ENCODE data around the gene NIM1K. TPM values are rescaled to one million over a fixed set of nuclear protein-coding genes. Genes with fewer than 3 reads are reported as not detected.

Gene NIM1K
- total and polyA plus RNA-seq, 5 experiments from 2014 or later, result 0.26 to 0.74 TPM; not detected in 3

DNA sequence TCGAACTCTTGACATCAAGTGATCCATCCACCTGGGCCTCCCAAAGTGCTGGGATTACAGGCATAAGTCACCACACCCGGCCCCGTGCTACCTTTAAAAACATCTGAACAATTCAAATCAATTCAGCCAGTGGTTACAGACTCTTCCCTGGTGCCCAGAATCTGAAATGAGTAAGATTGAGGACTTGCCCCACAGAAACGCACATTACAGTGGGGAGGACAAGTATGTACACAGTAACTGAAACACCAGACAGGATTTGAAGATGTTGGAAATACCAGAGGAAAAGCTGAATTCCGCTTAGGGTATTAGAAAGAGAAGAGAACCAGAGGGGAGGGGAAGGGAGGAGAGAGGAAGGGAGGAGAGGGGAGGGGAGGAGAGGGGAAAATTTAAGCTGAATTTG is 17.8 kb downstream of the NIM1K start:
- ATAC-seq, result no peak
- H3K9me3 Mint-ChIP-seq, result no peaks in the 10 kb centered on the region
- H3K27me3 Mint-ChIP-seq, result peaks cover 7 to 33% (median 10%) of the 10 kb centered on the region in 5 donors
- DNase-seq, result no peak
- POLR2A ChIA-PET, result no interaction called here
- H3K4me3 Mint-ChIP-seq, result no peak overlapping the region
- H3K36me3 Mint-ChIP-seq, result peaks cover 0 to 2% (median 0%) of the 10 kb centered on the region in 3 donors
- H3K4me1 Mint-ChIP-seq, result peaks cover 0 to 2% (median 0%) of the 10 kb centered on the region in 4 donors
- H3K27ac Mint-ChIP-seq, result no peak overlapping the region

DNA sequence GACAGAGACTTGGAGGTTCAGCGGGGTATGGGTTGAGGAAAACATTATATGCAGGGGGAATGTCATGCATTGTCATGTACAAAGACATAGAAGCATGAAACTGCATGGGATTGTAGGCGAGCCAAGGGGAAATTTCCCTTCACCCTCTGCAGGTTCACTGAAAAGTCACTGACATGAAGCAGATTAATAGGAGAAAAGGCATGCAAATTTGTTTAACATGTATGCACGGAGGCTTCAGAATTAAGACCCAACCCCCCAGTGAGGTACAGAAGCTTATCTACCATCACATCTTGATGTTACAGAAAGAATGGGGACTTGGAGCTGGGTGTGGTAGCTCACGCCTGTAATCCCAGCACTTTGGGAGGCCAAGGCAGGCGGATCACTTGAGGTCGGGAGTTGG is 18.5 kb downstream of the NIM1K start:
- Mint-ChIP-seq H3K27ac (peak overlapping the region in 1 of 10 donors; percentile 18), H3K9me3 (no peaks in the 10 kb centered on the region), H3K4me1 (peaks cover 0 to 2% (median 0%) of the 10 kb centered on the region in 4 donors), H3K36me3 (peaks cover 0 to 2% (median 0%) of the 10 kb centered on the region in 3 donors), H3K4me3 (no peak overlapping the region), H3K27me3 (peaks cover 7 to 33% (median 10%) of the 10 kb centered on the region in 5 donors)
- DNase-seq (no peak), ATAC-seq (no peak)
- POLR2A ChIA-PET, result no interaction called here

DNA sequence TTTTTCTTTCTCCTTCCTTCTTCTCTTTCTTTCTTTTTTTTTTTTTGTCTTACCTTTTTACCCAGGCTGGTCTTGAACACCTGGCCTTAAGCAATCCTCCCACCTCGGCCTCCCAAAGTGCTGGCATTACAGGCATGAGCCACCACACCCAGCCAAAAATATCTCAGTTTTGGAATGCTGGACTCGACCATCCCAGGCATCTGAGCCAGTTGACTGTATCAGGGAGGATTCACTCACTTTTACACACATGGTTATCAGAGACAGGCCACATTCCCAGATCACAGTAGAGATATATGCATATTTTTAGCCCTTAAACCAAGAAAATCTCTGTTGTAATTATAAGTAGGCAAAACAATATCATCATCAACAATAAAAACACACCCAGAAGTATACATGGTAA is 21.9 kb downstream of the NIM1K start:
- Mint-ChIP-seq H3K36me3 (peaks cover 0 to 3% (median 0%) of the 10 kb centered on the region in 3 donors), H3K4me1 (no peaks in the 10 kb centered on the region), H3K27me3 (peaks cover 0 to 18% (median 4%) of the 10 kb centered on the region in 5 donors), H3K9me3 (peaks cover 0 to 6% (median 0%) of the 10 kb centered on the region in 9 donors), H3K4me3 (no peak overlapping the region), H3K27ac (peak overlapping the region in 1 of 10 donors; percentile 65)
- POLR2A ChIA-PET, result interaction anchor here (0.6 kb wide), 2 partner anchors 14 to 16 kb away, joined by 3 read pairs; no protein-coding TSS in a partner anchor
- ATAC-seq, result no peak
- DNase-seq, result no peak

DNA sequence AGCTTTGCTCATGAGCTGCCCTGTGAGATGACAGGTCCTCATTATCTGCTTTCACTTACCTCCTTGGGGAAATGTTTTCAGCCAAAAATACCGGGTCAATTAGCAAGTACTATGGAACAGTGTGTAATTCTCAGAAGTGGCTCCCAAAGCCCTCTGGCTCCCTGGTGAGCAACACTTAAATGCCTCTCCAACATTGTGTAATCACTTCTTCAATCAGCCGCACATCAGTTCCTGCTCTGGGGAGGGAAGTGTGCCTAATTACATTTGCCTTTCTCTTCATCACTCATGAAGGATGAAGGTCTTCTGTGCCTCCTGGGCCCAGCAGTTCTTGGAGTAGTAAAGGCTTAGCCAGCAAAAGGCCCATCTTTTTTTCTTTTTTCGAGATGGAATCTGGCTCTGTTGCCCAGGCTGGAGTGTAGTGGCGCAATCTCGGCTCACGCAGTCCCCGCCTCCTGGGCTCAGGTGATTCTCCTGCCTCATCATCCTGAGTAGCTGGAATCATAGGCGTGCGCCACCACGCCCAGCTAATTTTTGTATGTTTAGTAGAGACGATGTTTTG is 23.1 kb downstream of the NIM1K start:
- peaks cover 0 to 3% (median 0%) of the 10 kb centered on the region in 3 donors for H3K36me3 Mint-ChIP-seq
- no peak overlapping the region for H3K4me3 Mint-ChIP-seq
- H3K27me3 Mint-ChIP-seq, result peaks cover 0 to 13% (median 2%) of the 10 kb centered on the region in 5 donors
- ATAC-seq (no peak), DNase-seq (no peak)
- no peak overlapping the region for H3K27ac Mint-ChIP-seq
- POLR2A ChIA-PET, result no interaction called here
- peaks cover 0 to 6% (median 0%) of the 10 kb centered on the region in 9 donors for H3K9me3 Mint-ChIP-seq
- H3K4me1 Mint-ChIP-seq, result no peaks in the 10 kb centered on the region

DNA sequence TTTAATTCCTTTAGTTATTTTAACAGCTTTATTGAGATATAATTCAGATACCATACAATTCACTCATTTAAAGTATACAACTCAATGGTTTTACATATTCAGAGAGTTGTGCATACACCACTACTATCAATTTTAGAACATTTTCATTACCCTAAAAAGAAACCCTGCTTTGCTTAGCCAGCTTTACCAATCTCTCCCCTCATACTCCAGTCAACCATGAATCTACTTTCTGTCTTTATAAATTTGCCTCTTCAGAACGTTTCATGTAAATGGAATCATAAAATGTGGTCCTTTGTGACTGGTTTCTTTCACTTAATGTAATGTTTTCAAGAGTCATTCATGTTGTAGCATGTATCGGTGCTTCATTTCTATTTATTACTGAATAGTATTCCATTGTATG is 24.9 kb downstream of the NIM1K start:
- peaks cover 0 to 6% (median 0%) of the 10 kb centered on the region in 9 donors for H3K9me3 Mint-ChIP-seq
- no peaks in the 10 kb centered on the region for H3K4me1 Mint-ChIP-seq
- peaks cover 0 to 2% (median 0%) of the 10 kb centered on the region in 5 donors for H3K27me3 Mint-ChIP-seq
- H3K27ac Mint-ChIP-seq, result no peak overlapping the region
- ATAC-seq (no peak), DNase-seq (no peak)
- H3K4me3 Mint-ChIP-seq, result no peak overlapping the region
- peaks cover 0 to 3% (median 0%) of the 10 kb centered on the region in 3 donors for H3K36me3 Mint-ChIP-seq
- POLR2A ChIA-PET, result no interaction called here

DNA sequence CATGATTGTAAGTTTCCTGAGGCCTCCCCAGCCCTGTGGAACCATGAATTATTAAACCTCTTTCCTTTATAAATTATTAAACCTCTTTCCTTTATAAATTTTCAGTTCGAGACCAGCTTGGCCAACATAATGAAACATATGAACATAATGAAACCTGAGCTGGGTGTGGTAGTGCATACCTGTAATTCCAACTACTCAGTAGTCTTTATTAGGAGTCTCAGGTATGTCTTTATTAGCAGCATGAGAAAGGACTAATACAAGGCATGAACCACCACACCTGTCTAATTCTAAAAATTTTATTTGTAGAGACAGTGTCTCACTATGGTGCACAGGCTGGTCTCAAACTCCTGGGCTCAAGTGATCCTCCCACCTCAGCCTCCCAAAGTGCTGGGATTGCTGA is 27.1 kb downstream of the NIM1K start:
- H3K4me1 Mint-ChIP-seq, result no peaks in the 10 kb centered on the region
- peaks cover 0 to 2% (median 0%) of the 10 kb centered on the region in 5 donors for H3K27me3 Mint-ChIP-seq
- H3K36me3 Mint-ChIP-seq, result peaks cover 0 to 3% (median 0%) of the 10 kb centered on the region in 3 donors
- H3K4me3 Mint-ChIP-seq, result no peak overlapping the region
- ATAC-seq, result no peak
- peaks cover 0 to 6% (median 0%) of the 10 kb centered on the region in 9 donors for H3K9me3 Mint-ChIP-seq
- no peak for DNase-seq
- peak overlapping the region in 1 of 10 donors; percentile 68 for H3K27ac Mint-ChIP-seq
- POLR2A ChIA-PET, result no interaction called here

DNA sequence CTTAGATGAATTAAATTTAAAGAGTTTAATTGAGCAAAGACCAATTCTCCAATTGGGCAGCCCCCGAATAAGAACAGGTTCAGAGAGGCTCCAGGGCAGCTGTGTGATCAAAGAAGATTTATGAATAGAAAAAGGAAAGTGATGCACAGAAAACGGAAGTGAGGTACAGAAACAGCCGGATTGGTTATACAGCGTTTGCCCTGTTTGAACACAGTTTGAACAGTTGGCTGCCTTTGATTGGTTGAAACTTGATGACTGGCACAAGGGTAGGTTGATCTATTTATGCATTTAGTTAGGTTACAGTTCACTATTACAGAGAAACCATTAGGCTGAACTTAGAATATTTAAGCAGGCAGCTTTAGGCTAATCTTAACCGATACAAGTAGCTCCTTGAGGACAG is 29.5 kb downstream of the NIM1K start:
- Mint-ChIP-seq H3K27ac (no peak overlapping the region), H3K4me3 (no peak overlapping the region), H3K9me3 (peaks cover 0 to 6% (median 0%) of the 10 kb centered on the region in 9 donors), H3K4me1 (no peaks in the 10 kb centered on the region), H3K27me3 (peaks cover 0 to 2% (median 0%) of the 10 kb centered on the region in 5 donors), H3K36me3 (peaks cover 0 to 3% (median 0%) of the 10 kb centered on the region in 3 donors)
- POLR2A ChIA-PET, result no interaction called here
- DNase-seq, result no peak
- no peak for ATAC-seq

DNA sequence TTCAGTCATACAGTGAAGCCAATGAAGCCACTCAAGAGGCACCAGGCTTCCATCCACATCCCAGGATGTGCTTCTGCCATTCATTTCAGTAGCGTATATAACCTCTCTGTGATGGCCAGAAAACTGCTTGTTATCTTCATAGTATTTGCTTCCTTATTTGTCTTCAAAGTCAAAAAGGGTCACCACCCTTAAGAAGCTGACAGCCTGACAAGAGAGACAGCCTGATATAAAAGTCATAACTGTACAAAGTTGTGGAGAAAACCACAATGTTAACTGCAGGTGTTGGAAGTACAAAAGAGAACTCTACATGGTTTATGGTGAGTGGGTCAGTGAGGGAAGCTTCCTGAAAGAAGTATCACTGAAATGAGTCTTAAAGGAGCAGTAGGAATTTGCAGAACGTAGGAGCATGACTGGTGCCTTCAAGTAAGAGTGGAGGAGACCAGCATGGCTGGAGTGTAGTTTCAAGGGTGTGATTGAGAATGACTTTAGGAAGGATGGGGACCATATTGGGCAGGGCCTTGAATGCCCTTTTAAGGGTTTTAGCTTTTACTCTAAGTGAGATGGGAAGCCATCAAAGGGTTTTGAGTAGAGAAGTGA is 33.7 kb downstream of the NIM1K start:
- H3K36me3 Mint-ChIP-seq, result no peaks in the 10 kb centered on the region
- ATAC-seq (no peak), DNase-seq (no peak)
- H3K4me3 Mint-ChIP-seq, result no peak overlapping the region
- H3K4me1 Mint-ChIP-seq, result no peaks in the 10 kb centered on the region
- no peaks in the 10 kb centered on the region for H3K9me3 Mint-ChIP-seq
- H3K27me3 Mint-ChIP-seq, result no peaks in the 10 kb centered on the region
- H3K27ac Mint-ChIP-seq, result no peak overlapping the region
- POLR2A ChIA-PET, result no interaction called here

DNA sequence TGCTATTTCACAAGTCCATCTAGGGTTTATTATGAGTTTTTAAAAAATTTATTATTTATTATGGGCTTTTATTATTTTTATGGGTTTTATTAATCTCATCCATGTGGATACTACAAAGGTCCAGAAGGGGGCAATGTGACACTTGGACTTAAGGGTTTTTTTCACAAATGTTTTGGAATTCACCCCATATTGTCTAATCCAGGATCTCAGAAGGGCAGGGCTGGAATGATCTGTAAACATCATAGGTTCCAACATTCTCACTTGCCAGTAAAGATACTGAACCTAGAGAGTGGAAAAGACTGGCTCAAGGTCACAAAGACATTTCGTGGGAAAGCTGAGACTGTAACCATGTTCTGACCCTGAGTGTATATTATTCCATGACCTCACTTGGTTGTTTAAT is 35.6 kb downstream of the NIM1K start:
- no peak overlapping the region for H3K4me3 Mint-ChIP-seq
- no peaks in the 10 kb centered on the region for H3K9me3 Mint-ChIP-seq
- no peak overlapping the region for H3K27ac Mint-ChIP-seq
- POLR2A ChIA-PET, result no interaction called here
- no peaks in the 10 kb centered on the region for H3K4me1 Mint-ChIP-seq
- DNase-seq, result no peak
- H3K36me3 Mint-ChIP-seq, result no peaks in the 10 kb centered on the region
- H3K27me3 Mint-ChIP-seq, result peaks cover 0 to 4% (median 0%) of the 10 kb centered on the region in 5 donors
- no peak for ATAC-seq

DNA sequence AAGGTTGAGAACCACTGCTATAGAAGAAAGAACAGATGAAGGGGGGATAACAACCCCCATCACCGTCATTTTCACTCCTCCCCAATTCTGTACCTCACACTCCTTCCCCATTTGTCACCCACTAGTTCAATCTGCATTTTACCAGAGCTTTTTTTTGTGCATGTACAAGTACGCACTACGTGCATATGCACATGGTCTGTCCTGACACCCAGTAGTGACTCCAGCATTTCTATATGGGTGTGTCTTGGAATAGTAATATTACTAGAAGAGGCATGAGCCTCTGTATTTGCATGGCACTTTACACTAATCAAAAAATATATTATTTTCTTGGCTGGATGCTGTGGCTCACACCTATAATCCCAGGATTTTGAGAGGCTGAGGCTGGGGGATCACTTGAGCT is 38.7 kb downstream of the NIM1K start:
- ATAC-seq, result no peak

DNA sequence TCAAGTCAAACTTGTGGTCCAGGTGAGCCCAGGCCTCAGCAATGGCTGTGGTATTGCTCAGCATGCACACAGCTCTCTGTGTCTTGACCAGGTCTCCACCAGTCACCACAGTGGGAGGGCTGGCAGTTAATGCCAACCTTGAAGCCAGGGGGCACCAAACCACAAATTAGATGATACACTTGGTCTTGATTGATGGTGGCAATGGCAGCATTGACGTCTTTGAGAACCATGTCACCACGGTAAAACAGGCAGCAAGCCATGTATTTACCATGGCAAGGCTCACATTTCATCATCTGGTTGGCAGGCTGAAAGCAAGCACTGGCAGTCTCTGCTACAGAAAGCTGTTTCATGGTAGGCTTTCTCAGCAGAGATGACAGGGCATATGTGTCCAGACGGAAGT is 40.0 kb downstream of the NIM1K start:
- POLR2A ChIA-PET, result no interaction called here
- no peak for ATAC-seq
- Mint-ChIP-seq H3K4me3 (no peak overlapping the region), H3K9me3 (no peaks in the 10 kb centered on the region), H3K36me3 (no peaks in the 10 kb centered on the region), H3K4me1 (no peaks in the 10 kb centered on the region), H3K27ac (no peak overlapping the region), H3K27me3 (peaks cover 0 to 4% (median 0%) of the 10 kb centered on the region in 5 donors)
- DNase-seq, result no peak

More for the DNA sequence above, 38.7 kb downstream of the NIM1K start:
- Mint-ChIP-seq H3K9me3 (no peaks in the 10 kb centered on the region), H3K27ac (no peak overlapping the region), H3K36me3 (no peaks in the 10 kb centered on the region), H3K27me3 (peaks cover 0 to 4% (median 0%) of the 10 kb centered on the region in 5 donors), H3K4me3 (no peak overlapping the region), H3K4me1 (no peaks in the 10 kb centered on the region)
- POLR2A ChIA-PET, result no interaction called here
- no peak for DNase-seq

DNA sequence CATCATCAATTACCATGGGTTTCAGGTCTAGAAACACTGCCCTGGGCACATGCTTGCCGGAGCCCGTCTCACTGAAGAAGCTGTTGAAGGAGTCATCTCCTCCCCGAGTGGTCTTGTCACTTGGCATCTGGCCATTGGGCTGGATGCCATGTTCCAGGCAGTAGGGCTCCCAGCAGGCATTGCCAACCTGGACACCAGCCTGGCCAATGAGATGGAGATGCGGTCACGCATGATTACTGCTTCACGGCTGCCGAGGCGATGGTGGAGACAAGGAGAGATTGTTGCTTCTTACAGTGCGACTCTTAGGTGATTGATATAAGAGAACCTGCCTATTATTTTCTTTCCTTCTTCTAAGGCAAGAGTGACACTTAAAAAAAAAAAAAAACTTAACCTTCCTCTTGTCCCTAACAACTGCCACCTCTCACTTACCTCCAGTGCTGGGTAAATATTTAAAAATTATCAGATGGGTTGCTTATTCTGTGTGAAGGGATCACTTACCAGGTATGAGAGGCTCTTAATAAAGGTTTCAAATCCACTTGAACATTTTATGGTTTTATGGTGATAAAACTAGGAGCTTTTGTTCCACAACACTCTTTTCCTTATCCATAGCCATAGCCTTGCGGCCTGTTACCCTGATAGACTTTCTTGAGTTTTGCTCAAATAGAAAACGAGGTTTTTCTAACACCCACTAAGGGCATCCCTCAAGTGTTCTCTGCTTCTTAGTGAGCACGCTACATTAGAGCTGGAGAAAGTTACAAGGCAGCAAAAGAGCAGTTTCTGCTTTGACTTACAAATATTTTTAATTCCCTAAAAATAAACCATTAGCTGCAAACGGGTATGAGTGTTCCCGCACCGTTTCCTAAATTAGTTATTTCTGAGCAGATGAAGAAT is 41.2 kb downstream of the NIM1K start:
- ATAC-seq (no peak), DNase-seq (no peak)
- Mint-ChIP-seq H3K27me3 (peaks cover 0 to 4% (median 0%) of the 10 kb centered on the region in 5 donors), H3K9me3 (no peaks in the 10 kb centered on the region), H3K4me3 (no peak overlapping the region), H3K27ac (peak overlapping the region in 1 of 10 donors; percentile 5), H3K4me1 (no peaks in the 10 kb centered on the region), H3K36me3 (no peaks in the 10 kb centered on the region)
- POLR2A ChIA-PET, result interaction anchor here (0.5 kb wide), 1 partner anchor 47 kb away, joined by 4 read pairs; no protein-coding TSS in a partner anchor

DNA sequence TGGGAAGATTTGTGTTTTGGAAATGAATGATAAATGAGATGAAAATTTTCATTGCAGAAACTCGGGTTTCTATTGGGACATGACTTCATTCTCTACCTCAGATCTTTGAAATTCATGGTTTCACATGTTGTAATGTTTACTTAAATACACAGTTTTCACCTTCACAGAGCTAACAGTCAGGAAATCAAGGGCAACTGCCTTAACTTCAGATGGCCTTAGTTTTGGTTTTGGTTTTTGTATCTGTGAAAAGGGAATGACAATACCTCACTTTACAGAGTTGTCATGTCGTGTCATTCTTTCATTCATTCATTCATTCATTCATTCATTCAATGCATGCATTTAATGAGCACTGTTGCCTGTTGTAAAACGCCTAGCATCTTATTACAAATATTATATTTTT is 41.9 kb downstream of the NIM1K start:
- Mint-ChIP-seq H3K4me3 (no peak overlapping the region), H3K27ac (peak overlapping the region in 1 of 10 donors; percentile 5), H3K4me1 (no peaks in the 10 kb centered on the region), H3K36me3 (no peaks in the 10 kb centered on the region), H3K27me3 (peaks cover 0 to 4% (median 0%) of the 10 kb centered on the region in 5 donors), H3K9me3 (no peaks in the 10 kb centered on the region)
- ATAC-seq (no peak), DNase-seq (no peak)
- POLR2A ChIA-PET, result no interaction called here

All from naive thymus-derived CD8-positive, alpha-beta T cell (primary cell).